ENCODE data around the gene ZC3H13. TPM values are rescaled to one million over a fixed set of nuclear protein-coding genes. Genes with fewer than 3 reads are reported as not detected.

The ZC3H13 gene
- total and polyA plus RNA-seq, 2 of the 8 experiments (the other 6 are each of a cell fraction or from before 2014, with no cell fraction given): 5.1 to 57.8 TPM

GRCh38 chr13:45951166-45951565, 101.4 kb downstream of the ZC3H13 start (continued):
- TF ChIP-seq CHD7 (IDR thresholded peaks at IDR 0.05; ENCODE audit: insufficient replicate concordance, low read length): no peak
- TF ChIP-seq SIX5 (IDR thresholded peaks at IDR 0.05; ENCODE audit: low read depth, low read length): no peak
- no peak for TF ChIP-seq CBX8 (IDR thresholded peaks at IDR 0.05; ENCODE audit: borderline replicate concordance, low read depth, low read length)
- TF ChIP-seq ATF2 (IDR thresholded peaks at IDR 0.05; ENCODE audit: low read length): no peak
- TF ChIP-seq SIRT6 (IDR thresholded peaks at IDR 0.05; ENCODE audit: low read length): no peak
- no peak for TF ChIP-seq TAF1 (IDR thresholded peaks at IDR 0.05; ENCODE audit: low read depth, low read length)
- TF ChIP-seq POLR2A (IDR thresholded peaks at IDR 0.05; ENCODE audit: control extremely low read depth in 1 of 2, low read depth in 2 of 2, low read length in 2 of 2): no peak

All from H1 (cell line).